Astrocyte (in vitro differentiated cells and primary cell): ENCODE data around the gene ABHD15. TPM values are rescaled to one million over a fixed set of nuclear protein-coding genes. Genes with fewer than 3 reads are reported as not detected.

Source experiments
- DNase-seq: peaks from one replicate; pipeline ENCODE4 v3.0.0-alpha.2; 2010; ENCODE audit warnings: low read depth
- FAIRE-seq: peaks from 2 replicates; lab custom pipeline; 2011; peaks lifted over from hg19 to GRCh38; lab: Jason Lieb, UNC
- H2AFZ ChIP-seq: 2 replicates; pipeline ENCODE4 v1.6.0; 2012; ENCODE audit warnings: low read depth, low read length, inconsistent platforms
- H3K27ac ChIP-seq: 2 replicates; pipeline ENCODE4 v1.5.1; 2011; ENCODE audit warnings: low read depth, low read length, inconsistent platforms
- H3K27me3 ChIP-seq: 2 replicates; pipeline ENCODE4 v1.6.0; 2011; ENCODE audit warnings: low read length, inconsistent platforms; ENCODE audit not compliant: insufficient read depth
- H3K36me3 ChIP-seq: 2 replicates; pipeline ENCODE4 v1.5.1; 2011; ENCODE audit warnings: low read length, inconsistent platforms; ENCODE audit not compliant: insufficient read depth
- H3K4me1 ChIP-seq: 2 replicates; pipeline ENCODE4 v1.5.1; 2011; ENCODE audit warnings: low read length, inconsistent platforms; ENCODE audit not compliant: insufficient read depth
- H3K4me2 ChIP-seq: 2 replicates; pipeline ENCODE4 v1.6.0; 2012; ENCODE audit warnings: low read length, inconsistent platforms
- H3K4me3 ChIP-seq: 2 replicates; pipeline ENCODE4 v1.5.1; 2011; ENCODE audit warnings: low read depth, mild to moderate bottlenecking, low read length, inconsistent platforms; ENCODE audit not compliant: insufficient read depth
- H3K79me2 ChIP-seq: 2 replicates; pipeline ENCODE4 v1.6.0; 2012; ENCODE audit warnings: mild to moderate bottlenecking, low read length, inconsistent platforms; ENCODE audit not compliant: insufficient read depth
- H3K9ac ChIP-seq: 2 replicates; pipeline ENCODE4 v1.6.0; 2012; ENCODE audit warnings: mild to moderate bottlenecking, low read length, inconsistent platforms
- H3K9me3 ChIP-seq: 2 replicates; pipeline ENCODE4 v1.5.1; 2012; ENCODE audit warnings: low read depth, mild to moderate bottlenecking, low read length, inconsistent platforms; ENCODE audit not compliant: insufficient read depth
- H4K20me1 ChIP-seq: 2 replicates; pipeline ENCODE4 v1.6.0; 2012; ENCODE audit warnings: low read length, inconsistent platforms; ENCODE audit not compliant: insufficient read depth
- H3K27ac Mint-ChIP-seq: one replicate; pipeline ENCODE4 v1.8.0; 2021; ENCODE audit warnings: mild to moderate bottlenecking, mixed read lengths; ENCODE audit not compliant: unreplicated experiment
- H3K27me3 Mint-ChIP-seq: one replicate; pipeline ENCODE4 v1.8.0; 2021; ENCODE audit warnings: low read depth, mixed read lengths; ENCODE audit not compliant: unreplicated experiment
- H3K36me3 Mint-ChIP-seq: one replicate; pipeline ENCODE4 v1.8.0; 2021; ENCODE audit warnings: low read depth, mixed read lengths; ENCODE audit not compliant: unreplicated experiment
- H3K4me1 Mint-ChIP-seq: one replicate; pipeline ENCODE4 v1.8.0; 2021; ENCODE audit warnings: low read depth, mixed read lengths; ENCODE audit not compliant: unreplicated experiment
- H3K4me3 Mint-ChIP-seq: one replicate; pipeline ENCODE4 v1.8.0; 2021; ENCODE audit warnings: mild to moderate bottlenecking, moderate library complexity, mixed read lengths; ENCODE audit not compliant: unreplicated experiment
- H3K9me3 Mint-ChIP-seq: one replicate; pipeline ENCODE4 v1.8.0; 2021; ENCODE audit warnings: mild to moderate bottlenecking, mixed read lengths; ENCODE audit not compliant: unreplicated experiment
- EZH2 ChIP-seq: IDR thresholded peaks from 2 replicates; pipeline ENCODE4 v1.6.1; 2012; ENCODE audit warnings: mild to moderate bottlenecking, low read length, inconsistent platforms; ENCODE audit not compliant: insufficient read depth
- total RNA-seq: library from RNA; stranded (reverse); gene quantifications from 2 replicates; pipeline ENCODE4 v1.2.1, GENCODE V29; 2021
- TF ChIP-seq, protein P1 (sequence below): IDR thresholded peaks from 2 replicates; pipeline ENCODE4 v1.5.1; 2011; ENCODE audit warnings: low read depth, mild to moderate bottlenecking, inconsistent platforms, low read length, moderate library complexity; ENCODE audit not compliant: insufficient read depth

Gene ABHD15
- total RNA-seq, 1 donor from 2014 or later = 8.6 TPM

DNA sequence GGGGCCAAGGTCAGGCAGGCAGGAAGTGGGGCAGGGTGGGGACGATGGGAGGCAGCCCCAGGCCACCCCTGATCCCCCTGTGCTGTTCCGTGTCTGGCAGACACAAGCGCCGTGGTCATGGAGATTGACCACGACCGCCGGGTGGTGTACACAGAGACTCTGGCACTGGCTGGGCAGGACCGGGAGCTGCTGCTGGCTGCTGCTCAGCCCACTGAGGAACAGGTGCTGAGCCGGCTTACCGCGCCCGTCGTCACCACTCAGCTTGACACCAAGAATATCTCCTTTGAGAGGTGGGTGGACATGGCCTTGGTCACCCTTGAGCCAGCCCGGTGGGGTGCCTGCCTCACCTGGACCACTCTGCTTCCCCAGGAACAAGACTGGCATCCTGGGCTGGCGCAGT is 42.1 kb upstream of the ABHD15 start:
- H4K20me1 ChIP-seq = peaks cover 3% of the 10 kb centered on the region
- H3K27me3 ChIP-seq = no peaks in the 10 kb centered on the region
- no peak overlapping the region for H2AFZ ChIP-seq
- Mint-ChIP-seq H3K27me3 (no peaks in the 10 kb centered on the region), H3K9me3 (no peaks in the 10 kb centered on the region), H3K27ac (no peak overlapping the region), H3K4me1 (no peaks in the 10 kb centered on the region), H3K4me3 (no peak overlapping the region), H3K36me3 (peaks cover 2% of the 10 kb centered on the region)
- H3K36me3 ChIP-seq = no peaks in the 10 kb centered on the region
- no peak overlapping the region for H3K4me2 ChIP-seq
- H3K4me3 ChIP-seq = no peak overlapping the region
- no peak for TF ChIP-seq EZH2
- no peaks in the 10 kb centered on the region for H3K9me3 ChIP-seq
- H3K79me2 ChIP-seq = no peaks in the 10 kb centered on the region
- H3K4me1 ChIP-seq = peaks cover 5% of the 10 kb centered on the region
- H3K9ac ChIP-seq = no peak overlapping the region
- DNase-seq = no peak
- no peak for FAIRE-seq
- no peak overlapping the region for H3K27ac ChIP-seq

DNA sequence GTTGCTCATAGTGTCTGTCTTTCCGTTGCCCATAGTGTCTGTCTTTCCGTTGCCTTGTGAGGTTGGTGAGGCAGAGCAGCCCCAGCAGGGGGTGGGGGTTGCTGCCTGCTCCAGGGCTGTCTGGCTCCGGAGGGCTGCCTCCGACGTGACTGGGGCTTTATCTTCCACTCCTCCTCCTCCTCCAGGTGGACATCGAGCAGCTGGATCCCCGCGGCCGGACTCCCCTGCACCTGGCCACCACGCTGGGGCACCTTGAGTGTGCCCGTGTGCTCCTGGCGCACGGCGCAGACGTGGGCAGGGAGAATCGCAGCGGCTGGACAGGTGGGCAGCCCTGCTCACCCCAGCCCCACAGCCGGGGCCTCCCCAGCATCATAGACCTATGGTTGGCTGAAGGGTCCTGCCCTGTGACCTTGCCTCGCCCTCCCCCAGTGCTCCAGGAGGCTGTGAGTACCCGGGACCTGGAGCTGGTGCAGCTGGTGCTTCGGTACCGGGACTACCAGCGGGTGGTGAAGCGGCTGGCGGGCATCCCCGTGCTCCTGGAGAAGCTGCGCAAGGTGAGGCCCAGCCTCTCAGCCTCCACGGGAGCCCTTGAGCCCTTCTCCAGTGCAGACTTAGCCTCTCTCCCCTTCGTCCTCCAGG is 40.8 kb upstream of the ABHD15 start:
- H3K4me1 Mint-ChIP-seq = no peaks in the 10 kb centered on the region
- no peaks in the 10 kb centered on the region for H3K36me3 ChIP-seq
- H3K4me3 ChIP-seq = no peak overlapping the region
- no peaks in the 10 kb centered on the region for H3K9me3 Mint-ChIP-seq
- H3K9ac ChIP-seq = no peak overlapping the region
- H3K9me3 ChIP-seq = no peaks in the 10 kb centered on the region
- H3K79me2 ChIP-seq = no peaks in the 10 kb centered on the region
- H3K27me3 ChIP-seq = no peaks in the 10 kb centered on the region
- no peak for DNase-seq
- FAIRE-seq = no peak
- no peaks in the 10 kb centered on the region for H3K27me3 Mint-ChIP-seq
- no peak overlapping the region for H3K27ac Mint-ChIP-seq
- H3K27ac ChIP-seq = no peak overlapping the region
- no peak overlapping the region for H3K4me2 ChIP-seq
- no peaks in the 10 kb centered on the region for H3K36me3 Mint-ChIP-seq
- TF ChIP-seq, protein P1, sequence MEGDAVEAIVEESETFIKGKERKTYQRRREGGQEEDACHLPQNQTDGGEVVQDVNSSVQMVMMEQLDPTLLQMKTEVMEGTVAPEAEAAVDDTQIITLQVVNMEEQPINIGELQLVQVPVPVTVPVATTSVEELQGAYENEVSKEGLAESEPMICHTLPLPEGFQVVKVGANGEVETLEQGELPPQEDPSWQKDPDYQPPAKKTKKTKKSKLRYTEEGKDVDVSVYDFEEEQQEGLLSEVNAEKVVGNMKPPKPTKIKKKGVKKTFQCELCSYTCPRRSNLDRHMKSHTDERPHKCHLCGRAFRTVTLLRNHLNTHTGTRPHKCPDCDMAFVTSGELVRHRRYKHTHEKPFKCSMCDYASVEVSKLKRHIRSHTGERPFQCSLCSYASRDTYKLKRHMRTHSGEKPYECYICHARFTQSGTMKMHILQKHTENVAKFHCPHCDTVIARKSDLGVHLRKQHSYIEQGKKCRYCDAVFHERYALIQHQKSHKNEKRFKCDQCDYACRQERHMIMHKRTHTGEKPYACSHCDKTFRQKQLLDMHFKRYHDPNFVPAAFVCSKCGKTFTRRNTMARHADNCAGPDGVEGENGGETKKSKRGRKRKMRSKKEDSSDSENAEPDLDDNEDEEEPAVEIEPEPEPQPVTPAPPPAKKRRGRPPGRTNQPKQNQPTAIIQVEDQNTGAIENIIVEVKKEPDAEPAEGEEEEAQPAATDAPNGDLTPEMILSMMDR = no peak
- H3K4me3 Mint-ChIP-seq = no peak overlapping the region
- H4K20me1 ChIP-seq = peaks cover 3% of the 10 kb centered on the region
- H3K4me1 ChIP-seq = no peaks in the 10 kb centered on the region
- H2AFZ ChIP-seq = no peak overlapping the region

DNA sequence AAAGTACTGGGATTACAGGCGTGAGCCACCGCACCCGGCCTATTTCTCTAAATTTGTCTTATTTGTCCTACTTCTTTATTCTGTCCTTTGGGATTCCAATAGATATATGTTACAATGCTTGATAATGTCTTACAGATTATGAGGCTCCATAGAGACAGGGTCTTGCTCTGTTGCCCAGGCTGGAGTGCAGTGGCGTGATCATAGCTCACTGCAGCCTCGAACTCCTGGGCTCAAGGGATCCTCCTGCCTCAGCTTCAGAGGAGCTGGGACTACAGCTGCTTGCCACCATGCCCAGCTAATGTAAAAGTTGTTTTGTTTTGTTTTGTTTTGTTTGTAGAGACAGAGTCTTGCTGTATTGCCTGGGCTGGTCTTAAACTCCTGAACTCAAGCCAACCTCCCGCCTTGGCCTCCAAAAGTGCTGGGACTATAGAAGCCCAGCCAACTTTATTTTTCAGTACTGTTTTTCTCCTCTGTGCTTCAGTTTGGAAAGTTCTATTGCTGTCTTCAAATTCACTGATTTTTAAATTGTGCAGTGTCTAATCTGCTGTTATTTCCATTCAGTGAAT is 36.4 kb upstream of the ABHD15 start:
- H3K27me3 ChIP-seq = no peaks in the 10 kb centered on the region
- Mint-ChIP-seq H3K4me1 (no peaks in the 10 kb centered on the region), H3K9me3 (no peaks in the 10 kb centered on the region), H3K36me3 (no peaks in the 10 kb centered on the region), H3K27me3 (no peaks in the 10 kb centered on the region), H3K4me3 (no peak overlapping the region), H3K27ac (no peak overlapping the region)
- no peak overlapping the region for H3K4me2 ChIP-seq
- no peak overlapping the region for H3K27ac ChIP-seq
- no peaks in the 10 kb centered on the region for H3K4me1 ChIP-seq
- no peak overlapping the region for H2AFZ ChIP-seq
- no peak for TF ChIP-seq EZH2
- TF ChIP-seq, protein P1 = no peak
- FAIRE-seq = no peak
- no peaks in the 10 kb centered on the region for H3K9me3 ChIP-seq
- no peak for DNase-seq
- H4K20me1 ChIP-seq = peaks cover 15% of the 10 kb centered on the region
- H3K79me2 ChIP-seq = no peaks in the 10 kb centered on the region
- no peak overlapping the region for H3K9ac ChIP-seq
- H3K4me3 ChIP-seq = no peak overlapping the region
- no peaks in the 10 kb centered on the region for H3K36me3 ChIP-seq
